Transverse colon (tissue), 4 donors: ENCODE results near the gene ZDHHC9. TPM values are rescaled to one million over a fixed set of nuclear protein-coding genes. Genes with fewer than 3 reads are reported as not detected.

ENCODE experiments used
- DNase-seq: peaks from one replicate; pipeline ENCODE4 v3.0.0-alpha.2; 2019
- H3K27ac ChIP-seq, 4 donors: fragments of 200-600 bp; sonication (generic); 2 replicates each; pipeline ENCODE4 v1.5.1; 2016 to 2018; ENCODE audit warnings: inconsistent platforms in 4 of 4
- H3K27me3 ChIP-seq: fragments of 200-600 bp; sonication (generic); 2 replicates; pipeline ENCODE4 v1.5.1; 2017; ENCODE audit warnings: inconsistent platforms
- H3K36me3 ChIP-seq, 4 donors: fragments of 200-600 bp; sonication (generic); 2 replicates each; pipeline ENCODE4 v1.5.1; 2017 to 2019; ENCODE audit warnings: inconsistent platforms in 4 of 4
- H3K4me1 ChIP-seq, 4 donors: fragments of 200-600 bp; sonication (generic); 2 replicates each; pipeline ENCODE4 v1.5.1; 2017 to 2020; ENCODE audit warnings: inconsistent platforms in 4 of 4
- H3K4me3 ChIP-seq, 4 donors: fragments of 200-600 bp; sonication (generic); 1 replicate in 1 of 4; 2 replicates in 3 of 4; pipeline versions ENCODE4 v1.5.1 to v1.6.1; 2017 to 2019; ENCODE audit warnings: inconsistent platforms in 4 of 4
- H3K9me3 ChIP-seq, 2 donors: fragments of 200-600 bp; sonication (generic); 2 replicates each; pipeline ENCODE4 v1.5.1; 2017 to 2019; ENCODE audit warnings: inconsistent platforms in 2 of 2
- CTCF ChIP-seq, 5 experiments: fragments of 200-600 bp in 3 of 5; fragments of 450-650 bp in 2 of 5; sonication (generic) in 3 of 5; IDR thresholded peaks; 1 replicate in 2 of 5; 2 replicates in 3 of 5; pipeline ENCODE4 v1.5.1; 2016 to 2017; ENCODE audit warnings: antibody characterized with exemption in 5 of 5, inconsistent platforms in 3 of 5, mild to moderate bottlenecking in 2 of 5, moderate library complexity in 1 of 5
- EP300 ChIP-seq: sonication (generic); formaldehyde crosslinking; IDR thresholded peaks from one replicate; pipeline ENCODE4 v1.6.1; 2017; ENCODE audit warnings: antibody characterized with exemption, low read depth
- POLR2A ChIP-seq: fragments of 450-650 bp; IDR thresholded peaks from one replicate; pipeline ENCODE4 v1.6.1; 2016; ENCODE audit warnings: antibody characterized with exemption, mild to moderate bottlenecking, moderate library complexity
- POLR2AphosphoS5 ChIP-seq, 3 donors: sonication (generic); formaldehyde crosslinking; IDR thresholded peaks; one replicate each; pipeline ENCODE4 v1.6.1; 2016; ENCODE audit warnings: antibody characterized with exemption in 3 of 3
- WGBS, 2 donors: methylation state at CpG; one replicate each; pipeline ENCODE4 v1.1.5; 2018; ENCODE audit warnings: low coverage in 1 of 2; 5-methylcytosine and 5-hydroxymethylcytosine counted together
- in situ Hi-C, 4 donors: fragments of 200-750 bp; cut with MboI; loops; one replicate each; pipeline versions ENCODE4 v1.15.0 to v1.15.1; 2017; ENCODE audit warnings: low sequenced_read_pairs in 3 of 4, low pct_ligation_motif_present in 1 of 4, low pct_unique_long_range_greater_than_20kb in 1 of 4
- intact Hi-C: fragments of 100-400 bp; cut with DNase I; formaldehyde crosslinking; loops from one replicate; pipeline ENCODE4 v1.15.1; 2023; ENCODE audit warnings: low total_unique reads
- total RNA-seq, 4 donors: library from RNA; depleted of rRNA; stranded (reverse); fragments of >200 nt; gene quantifications; one replicate each; pipeline ENCODE4 v1.1.0, GENCODE V29; 2016

The ZDHHC9 gene
- total RNA-seq, 4 donors from 2014 or later = 9.2 to 60.2 (median 30.7) TPM

- TF ChIP-seq CTCF (IDR thresholded peaks at IDR 0.05) (no peak), EP300 (no peak), POLR2A (no peak), POLR2AphosphoS5 (IDR thresholded peaks at IDR 0.05) (no peak)
- WGBS, 2 donors = 87% methylated on average over 6 of the region's 6 CpGs; no CpG with 5 or more reads in 1 of the 2 donors
- no peaks in the 10 kb centered on the region for H3K36me3 ChIP-seq
- H3K27ac ChIP-seq = no peak overlapping the region
- intact Hi-C loops = no loop called here
- H3K4me3 ChIP-seq = no peak overlapping the region
- DNase-seq = no peak
- no peaks in the 10 kb centered on the region for H3K9me3 ChIP-seq
- no peaks in the 10 kb centered on the region for H3K4me1 ChIP-seq
- in situ Hi-C loops = no loop called here
- no peaks in the 10 kb centered on the region for H3K27me3 ChIP-seq
Observed at GRCh38 chrX:129788527-129788926, 55.2 kb downstream of the ZDHHC9 start.

- H3K36me3 ChIP-seq = no peaks in the 10 kb centered on the region
- in situ Hi-C loops = no loop called here
- no peaks in the 10 kb centered on the region for H3K4me1 ChIP-seq
- no peaks in the 10 kb centered on the region for H3K9me3 ChIP-seq
- no peak overlapping the region for H3K27ac ChIP-seq
- TF ChIP-seq POLR2A (no peak), EP300 (no peak), POLR2AphosphoS5 (IDR thresholded peaks at IDR 0.05) (no peak), CTCF (IDR thresholded peaks at IDR 0.05) (no peak)
- H3K4me3 ChIP-seq = no peak overlapping the region
- intact Hi-C loops = no loop called here
- 60 to 84% methylated on average over 1 to 11 of the region's 11 CpGs for WGBS, 2 donors
- H3K27me3 ChIP-seq = no peaks in the 10 kb centered on the region
- no peak for DNase-seq
Observed at GRCh38 chrX:129787336-129788055, 56.2 kb downstream of the ZDHHC9 start.

- Histone ChIP-seq H3K4me3 (no peak overlapping the region), H3K4me1 (no peaks in the 10 kb centered on the region), H3K27ac (peak overlapping the region in 1 of 4 donors; percentile 50), H3K9me3 (no peaks in the 10 kb centered on the region), H3K36me3 (no peaks in the 10 kb centered on the region), H3K27me3 (no peaks in the 10 kb centered on the region)
- 60% methylated on average over 3 of the region's 3 CpGs; no CpG with 5 or more reads in 1 of the 2 donors for WGBS, 2 donors
- intact Hi-C loops = no loop called here
- in situ Hi-C loops = no loop called here
- no peak for TF ChIP-seq CTCF (IDR thresholded peaks at IDR 0.05)
- no peak for TF ChIP-seq EP300
- no peak for TF ChIP-seq POLR2A
- no peak for TF ChIP-seq POLR2AphosphoS5 (IDR thresholded peaks at IDR 0.05)
- DNase-seq = peak; percentile 24
Observed at GRCh38 chrX:129786210-129786651, 57.5 kb downstream of the ZDHHC9 start.

GRCh38 chrX:129785160-129785947, 58.3 kb downstream of the ZDHHC9 start:
- H3K9me3 ChIP-seq = no peaks in the 10 kb centered on the region
- 70% methylated on average over 11 of the region's 11 CpGs; no CpG with 5 or more reads in 1 of the 2 donors for WGBS, 2 donors
- H3K36me3 ChIP-seq = no peaks in the 10 kb centered on the region
- TF ChIP-seq EP300 = no peak
- no peak for TF ChIP-seq POLR2A
- TF ChIP-seq CTCF (IDR thresholded peaks at IDR 0.05) = no peak
- no peak for TF ChIP-seq POLR2AphosphoS5 (IDR thresholded peaks at IDR 0.05)
- no peak overlapping the region for H3K4me3 ChIP-seq
- no peak for DNase-seq
- no peaks in the 10 kb centered on the region for H3K27me3 ChIP-seq
- in situ Hi-C loops (no loop called here), intact Hi-C loops (no loop called here)
- H3K27ac ChIP-seq = peak overlapping the region in 1 of 4 donors; percentile 50
- no peaks in the 10 kb centered on the region for H3K4me1 ChIP-seq
